ENCODE results near the gene CDH4.

CDH4 gene

GRCh38 chr20:61765081-61765870 lies 513.2 kb downstream of the CDH4 start:
- no peak for DNase-seq

- no peak for DNase-seq
These were observed 514.0 kb downstream of the CDH4 start for GRCh38 chr20:61765871-61766654.

DNA sequence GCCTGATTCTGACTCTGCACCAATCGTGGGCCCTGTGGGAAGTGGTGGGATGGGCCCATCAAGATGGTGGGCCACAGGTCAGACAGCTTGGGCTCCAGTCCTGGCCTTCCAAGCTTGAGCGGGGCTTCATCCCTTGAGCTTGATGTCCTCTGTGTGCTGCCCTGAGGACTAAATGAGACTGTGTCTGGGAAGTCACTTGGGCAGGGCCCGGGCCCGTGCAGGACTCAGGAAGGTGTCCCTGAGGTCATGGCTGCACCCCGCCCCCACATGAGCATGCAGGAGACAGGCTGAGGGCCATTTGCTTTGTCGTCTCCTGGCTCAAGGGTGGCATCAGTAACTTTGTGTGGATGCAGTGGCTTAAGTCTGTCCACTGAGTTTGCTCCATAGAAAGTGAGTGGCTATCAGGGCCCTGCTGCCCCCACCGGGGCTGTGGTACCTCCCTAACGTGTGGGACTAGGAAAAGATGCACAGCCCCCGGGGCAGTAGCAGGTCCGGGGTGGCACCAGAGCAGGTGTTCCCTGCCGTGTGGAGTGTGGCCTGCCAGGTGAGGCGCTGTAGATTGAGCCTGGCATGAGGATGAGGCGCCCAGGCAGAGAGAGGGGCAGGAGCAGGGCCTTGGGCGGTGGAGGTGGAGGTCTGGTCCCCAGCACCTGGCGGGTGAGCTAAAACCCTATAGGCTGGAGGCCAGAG lies 515.0 kb downstream of the CDH4 start:
- DNase-seq: no peak

GRCh38 chr20:61767761-61768494 lies 515.9 kb downstream of the CDH4 start:
- DNase-seq: no peak

GRCh38 chr20:61768571-61769285 lies 516.7 kb downstream of the CDH4 start:
- DNase-seq: no peak

- DNase-seq: no peak
These were observed 517.3 kb downstream of the CDH4 start for GRCh38 chr20:61769286-61769832.

GRCh38 chr20:61770113-61770585 lies 518.1 kb downstream of the CDH4 start:
- DNase-seq: no peak

DNA sequence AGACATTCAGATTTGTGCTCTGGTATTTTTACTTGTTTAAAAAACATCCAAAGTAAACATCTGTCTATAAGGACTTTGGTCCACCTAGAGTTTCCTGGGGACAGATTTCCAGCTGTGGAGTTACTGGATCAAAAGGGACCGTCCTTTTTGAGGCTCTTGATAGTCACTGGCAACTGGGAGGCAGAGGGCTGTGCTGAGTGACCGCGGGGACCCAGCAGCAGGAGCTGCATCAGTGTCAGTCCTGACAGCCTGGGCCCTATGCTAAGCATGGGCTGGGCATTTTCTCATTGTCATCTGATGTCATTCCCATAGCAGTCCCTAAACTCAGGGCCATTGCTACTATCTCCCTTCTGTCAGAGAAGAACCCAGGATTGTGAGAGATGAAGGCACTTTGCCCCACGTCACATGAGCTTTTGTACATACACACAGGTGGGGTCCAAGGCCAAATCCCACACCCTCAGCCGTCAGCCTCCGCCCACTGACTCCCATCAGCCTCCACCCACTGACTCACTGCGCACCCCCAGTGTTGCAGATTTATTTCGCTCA lies 519.8 kb downstream of the CDH4 start:
- no peak for DNase-seq

GRCh38 chr20:61772828-61773631 lies 521.0 kb downstream of the CDH4 start:
- DNase-seq: no peak

DNA sequence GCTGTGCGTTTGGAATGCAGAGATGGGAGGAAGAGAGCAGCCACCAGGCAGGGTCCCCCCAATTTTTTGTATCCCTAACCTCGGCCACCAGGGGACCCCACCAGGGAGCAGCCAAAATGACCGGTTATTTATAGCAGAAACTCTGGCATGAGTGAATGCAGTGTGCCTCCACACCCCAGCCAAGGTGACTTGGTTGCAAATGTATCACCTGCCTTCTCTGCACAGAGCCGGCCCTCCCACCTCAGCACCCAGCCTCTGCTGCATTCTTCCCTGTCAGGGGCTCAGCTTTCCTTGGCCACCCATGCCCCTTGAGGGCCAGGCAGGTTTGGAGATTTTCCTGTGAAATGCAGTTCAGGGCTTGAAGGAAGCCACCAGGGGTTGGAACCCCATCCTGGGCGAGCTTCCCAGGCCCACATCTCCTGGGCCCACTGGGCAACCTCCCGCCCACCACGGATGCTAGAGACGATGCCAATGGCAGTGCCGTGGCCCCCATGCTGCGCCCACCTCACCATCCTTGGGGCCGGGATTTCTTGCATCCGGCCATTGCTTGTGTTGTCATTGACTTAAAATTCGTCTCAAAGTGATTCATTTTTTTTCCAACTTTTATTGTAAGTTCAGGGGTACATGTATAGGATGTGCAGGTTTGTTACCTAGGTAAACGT lies 522.0 kb downstream of the CDH4 start:
- no peak for DNase-seq

DNA sequence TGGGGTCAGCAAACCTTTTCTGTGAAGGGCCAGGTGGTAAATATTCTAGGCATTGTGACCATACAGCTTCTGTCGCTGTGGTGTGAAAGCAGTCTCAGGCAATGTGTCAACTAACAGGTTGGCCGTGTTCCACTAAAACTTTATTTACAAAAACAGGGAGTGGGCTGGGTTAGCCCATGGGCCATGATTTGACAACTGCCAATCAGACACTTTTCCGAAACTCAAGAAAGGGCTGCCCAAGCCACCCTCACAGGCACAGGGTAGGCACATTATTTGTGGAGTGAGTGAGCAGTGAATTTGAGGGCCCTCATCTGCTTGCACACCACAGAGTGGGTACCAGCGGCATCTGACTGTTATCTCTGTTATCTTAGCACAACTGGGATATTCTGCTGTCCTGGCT lies 523.4 kb downstream of the CDH4 start:
- no peak for DNase-seq

DNA sequence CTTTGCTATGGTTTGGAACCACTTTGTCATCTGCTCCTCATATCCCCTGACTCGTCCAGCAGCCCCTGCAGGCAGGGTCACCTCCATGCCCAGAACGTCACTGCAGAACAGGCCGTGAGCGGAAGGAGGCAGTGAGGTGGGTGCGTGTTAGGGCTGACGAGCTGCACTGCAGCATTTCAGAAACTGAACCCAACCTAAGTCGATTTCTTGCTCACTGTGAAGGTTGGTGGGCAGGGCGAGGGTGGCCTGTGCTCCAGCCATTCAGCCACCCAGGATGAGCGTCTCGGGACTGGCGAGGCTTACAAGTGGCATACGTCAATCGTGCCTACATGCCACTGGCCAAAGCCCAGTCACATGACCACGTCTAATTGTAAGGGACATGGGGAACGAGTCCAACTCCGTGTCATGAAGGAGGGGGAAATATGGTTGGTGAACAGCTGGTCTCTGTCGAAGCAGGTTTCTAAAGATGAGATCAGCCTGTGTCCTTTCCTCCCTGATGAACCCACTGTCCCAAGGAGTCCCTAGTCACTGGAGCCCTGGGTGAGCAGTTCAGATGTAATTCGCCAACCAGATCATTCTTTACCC lies 524.5 kb downstream of the CDH4 start:
- no peak for DNase-seq

GRCh38 chr20:61777773-61778494 lies 525.9 kb downstream of the CDH4 start:
- no peak for DNase-seq

DNA sequence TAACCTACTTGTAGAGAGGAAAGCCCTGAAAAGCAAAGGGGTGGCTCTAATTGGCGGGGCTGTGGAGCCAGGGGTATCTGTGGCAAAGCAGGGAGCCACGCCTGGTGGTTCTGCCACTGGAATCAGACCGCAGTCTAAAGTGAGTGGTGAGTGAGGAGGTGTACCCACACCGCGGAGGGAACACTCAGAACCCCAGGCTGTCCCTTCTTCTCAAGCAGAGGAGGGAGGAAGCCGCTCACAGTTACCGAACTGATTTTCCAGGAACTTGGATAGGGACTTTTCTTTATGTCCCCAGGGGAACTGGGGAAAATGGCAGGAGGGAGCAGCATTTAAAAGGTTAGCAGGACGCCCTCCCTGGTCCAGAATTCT lies 526.4 kb downstream of the CDH4 start:
- DNase-seq: no peak

- DNase-seq: no peak
These were observed 527.3 kb downstream of the CDH4 start for GRCh38 chr20:61779176-61779965.

GRCh38 chr20:61780066-61780465 lies 528.0 kb downstream of the CDH4 start:
- DNase-seq: no peak

- no peak for DNase-seq
These were observed 532.9 kb downstream of the CDH4 start for GRCh38 chr20:61784801-61785566.

GRCh38 chr20:61785567-61785816 lies 533.4 kb downstream of the CDH4 start:
- DNase-seq: no peak
